HG03575 (cell line): ENCODE results near the gene ANK2.
A peak's percentile ranks its signal among the peaks of the same experiment; 100 is the strongest.

Experiments used
- ATAC-seq: cut with Tn5 transposase; IDR thresholded peaks from one replicate; pipeline ENCODE4 v1.9.1; 2021; ENCODE audit not compliant: unreplicated experiment, insufficient number of reproducible peaks, low FRiP score; ENCODE audit errors: extremely low read depth

ANK2 gene

GRCh38 chr4:113141901-113142346 is 92.5 kb downstream of the ANK2 start:
- no peak for ATAC-seq

- no peak for ATAC-seq
Observed at GRCh38 chr4:113142351-113142750, 92.9 kb downstream of the ANK2 start.

- ATAC-seq = no peak
Observed at GRCh38 chr4:113144091-113144490, 94.6 kb downstream of the ANK2 start.

GRCh38 chr4:113145147-113145518 is 95.7 kb downstream of the ANK2 start:
- no peak for ATAC-seq

GRCh38 chr4:113145519-113146291 is 96.3 kb downstream of the ANK2 start:
- ATAC-seq = no peak

DNA sequence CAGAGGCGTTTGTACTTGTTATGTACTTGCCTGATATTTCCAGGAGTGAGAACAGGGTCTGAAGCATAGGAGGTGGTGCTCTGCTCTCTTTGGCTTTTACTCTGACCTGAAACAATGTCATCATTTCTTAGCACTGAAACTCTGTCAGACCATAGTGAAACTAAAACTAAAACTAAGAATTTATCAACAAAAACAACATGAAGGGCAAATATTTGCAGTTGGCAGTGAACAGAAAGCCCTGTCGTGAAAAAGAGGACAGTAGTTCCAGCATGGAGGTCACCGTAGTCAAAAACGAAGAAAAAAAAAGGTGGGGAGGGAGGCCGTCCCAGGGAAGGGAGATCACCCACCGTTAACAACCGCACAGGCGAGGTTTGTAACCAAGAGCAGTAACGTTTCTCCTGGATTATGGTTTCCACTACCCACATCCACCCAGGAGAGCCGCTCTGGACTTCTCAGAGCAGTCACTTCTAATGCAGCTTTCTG is 97.5 kb downstream of the ANK2 start:
- ATAC-seq = peak; percentile 90

- ATAC-seq = no peak
Observed at GRCh38 chr4:113147498-113148111, 98.2 kb downstream of the ANK2 start.

GRCh38 chr4:113148925-113149324 is 99.5 kb downstream of the ANK2 start:
- ATAC-seq = no peak

GRCh38 chr4:113153529-113154101 is 104.2 kb downstream of the ANK2 start:
- no peak for ATAC-seq

GRCh38 chr4:113154281-113154680 is 104.8 kb downstream of the ANK2 start:
- ATAC-seq = no peak

DNA sequence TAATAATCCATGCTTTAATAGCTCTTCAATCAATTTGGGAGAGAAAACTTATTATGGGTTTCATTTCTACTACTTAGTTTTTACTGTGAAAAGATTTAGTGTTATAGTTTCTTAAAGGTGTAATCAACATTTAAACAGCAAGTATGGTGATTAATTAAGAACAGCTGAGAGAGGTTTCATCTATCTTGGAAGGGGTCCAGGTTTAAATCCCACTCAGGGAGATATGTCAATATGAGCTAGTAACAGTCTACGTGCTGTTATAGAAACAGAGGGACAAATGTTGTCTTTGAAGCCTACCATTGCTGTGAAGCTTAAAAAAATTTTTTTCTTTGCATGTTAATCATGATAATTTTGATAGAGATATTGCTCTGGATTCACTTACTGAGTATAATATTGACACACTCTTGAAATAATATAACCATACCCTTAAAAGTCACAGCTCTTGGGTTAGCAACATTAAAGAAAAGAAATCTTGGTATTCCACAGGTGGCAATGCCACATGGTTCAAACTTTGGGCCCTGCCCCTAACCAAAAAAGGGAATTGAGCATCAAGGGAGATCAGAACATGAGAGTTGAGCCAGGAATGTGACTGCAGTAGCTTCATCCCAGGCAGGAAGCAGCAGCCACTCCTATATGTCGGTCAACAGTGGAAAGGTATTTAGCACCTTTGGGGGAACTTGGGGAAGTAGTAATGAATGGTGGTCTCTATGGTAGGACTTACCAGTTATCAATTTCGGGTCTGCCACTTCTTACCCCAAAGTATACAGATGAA is 107.8 kb downstream of the ANK2 start:
- no peak for ATAC-seq

DNA sequence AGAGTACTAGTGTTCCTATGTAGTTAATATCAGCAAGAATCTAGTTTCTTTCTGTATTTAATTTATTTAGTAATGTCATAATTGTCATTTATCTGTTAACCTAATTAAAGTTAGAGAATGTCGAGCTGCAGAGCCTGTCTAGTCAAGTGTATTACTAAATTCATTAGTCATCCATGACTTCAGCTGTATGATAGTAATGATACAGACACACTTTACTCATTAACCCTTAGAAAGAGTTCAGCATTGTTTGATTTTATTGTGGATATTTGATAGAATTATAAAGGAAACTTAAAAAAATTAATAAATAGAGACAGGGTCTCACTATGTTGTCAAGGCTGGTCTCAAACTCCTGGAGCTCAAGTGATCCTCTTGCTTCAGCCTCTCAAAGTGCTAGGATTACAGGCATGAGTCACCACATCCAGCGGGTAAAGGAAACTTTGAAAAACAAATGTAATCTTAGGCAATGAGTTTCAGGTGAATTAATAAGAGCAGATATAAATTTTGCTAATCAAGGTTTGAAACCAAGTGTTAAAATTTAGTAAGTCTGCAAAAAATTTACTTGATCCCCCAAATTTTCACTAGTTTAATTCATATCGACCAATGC is 110.6 kb downstream of the ANK2 start:
- ATAC-seq = no peak

DNA sequence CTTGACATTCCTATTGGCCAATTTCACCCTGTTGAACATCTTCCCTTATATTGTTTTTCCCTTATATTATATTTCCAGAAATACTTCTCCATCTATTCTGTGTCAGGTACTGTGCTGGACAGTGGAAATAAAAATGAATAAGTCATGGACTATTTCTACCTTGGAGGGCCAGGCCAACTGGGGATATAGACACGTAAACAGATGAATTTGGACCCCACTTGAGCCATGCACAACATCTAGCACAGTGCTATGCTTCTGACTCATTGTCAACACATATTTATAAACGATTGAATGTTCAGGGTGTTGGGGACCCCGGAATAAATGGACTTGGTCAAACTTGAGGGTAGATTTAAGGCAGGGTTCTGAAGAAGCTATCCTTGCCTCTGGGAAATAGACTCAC is 111.1 kb downstream of the ANK2 start:
- ATAC-seq = no peak

GRCh38 chr4:113162089-113162488 is 112.6 kb downstream of the ANK2 start:
- ATAC-seq = no peak

- ATAC-seq = no peak
Observed at GRCh38 chr4:113169368-113169767, 119.9 kb downstream of the ANK2 start.

GRCh38 chr4:113170115-113170804 is 120.8 kb downstream of the ANK2 start:
- ATAC-seq = no peak

DNA sequence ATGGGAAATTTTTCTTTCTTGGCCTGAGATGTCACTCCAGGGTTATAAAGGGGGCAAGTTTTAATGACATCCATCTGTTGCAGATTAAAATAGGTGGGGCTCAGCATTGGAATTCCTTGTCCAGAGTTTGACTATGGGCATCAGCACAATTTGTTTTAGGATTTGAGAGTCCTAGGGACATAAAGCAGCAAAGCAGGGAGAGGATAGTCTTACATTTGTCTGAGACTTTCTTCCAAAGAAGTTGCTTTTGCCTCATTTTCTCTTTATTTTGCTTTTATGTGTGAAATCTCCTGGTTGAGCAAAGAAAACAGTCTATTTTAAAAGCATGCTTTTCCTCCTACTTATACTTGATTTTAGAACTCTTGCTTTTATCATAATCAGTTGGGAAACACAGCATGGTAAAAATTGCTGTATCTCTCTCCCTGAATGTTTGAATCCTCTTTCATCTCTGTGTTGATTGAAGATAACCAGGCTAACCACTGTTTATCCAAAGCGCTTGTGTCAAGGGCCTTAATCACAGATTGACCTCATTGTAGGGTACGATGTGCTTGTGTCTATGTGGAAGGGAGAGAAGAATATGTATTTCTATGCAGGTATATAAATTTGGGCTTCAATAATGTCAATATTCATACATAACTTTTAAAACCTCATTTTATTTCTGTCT is 121.5 kb downstream of the ANK2 start:
- no peak for ATAC-seq

GRCh38 chr4:113173126-113173792 is 123.8 kb downstream of the ANK2 start:
- ATAC-seq = no peak
